GM10248 (cell line): ENCODE measurements around the gene NLRP7.
"Not testable (repeated sequence)": the region's sequence is repeated elsewhere in the genome, so short reads cannot be mapped to it uniquely, and the experiment has no call there.

Experiments used
- CTCF ChIA-PET: fragments of 300-600 bp; sonication (Branson Sonifier 250); formaldehyde crosslinking; extraction: SDS; loops from one replicate; lab custom pipeline; 2021; ENCODE audit warnings: antibody characterized with exemption; lab: Yijun Ruan, JAX
- POLR2A ChIA-PET: fragments of 350-650 bp; sonication (Branson Sonifier 250); formaldehyde crosslinking; extraction: SDS; loops from one replicate; lab custom pipeline; 2020; ENCODE audit warnings: antibody characterized with exemption; lab: Yijun Ruan, JAX
- DNase-seq: peaks from one replicate; pipeline ENCODE4 v3.0.0; 2012; ENCODE audit errors: extremely low spot score
- TF ChIP-seq, protein P1 (sequence below): IDR thresholded peaks from 2 replicates; pipeline ENCODE4 v1.5.1; 2012; ENCODE audit warnings: mild to moderate bottlenecking, low read depth; ENCODE audit errors: extremely low read depth, missing control alignments, control extremely low read depth

Gene NLRP7

DNA sequence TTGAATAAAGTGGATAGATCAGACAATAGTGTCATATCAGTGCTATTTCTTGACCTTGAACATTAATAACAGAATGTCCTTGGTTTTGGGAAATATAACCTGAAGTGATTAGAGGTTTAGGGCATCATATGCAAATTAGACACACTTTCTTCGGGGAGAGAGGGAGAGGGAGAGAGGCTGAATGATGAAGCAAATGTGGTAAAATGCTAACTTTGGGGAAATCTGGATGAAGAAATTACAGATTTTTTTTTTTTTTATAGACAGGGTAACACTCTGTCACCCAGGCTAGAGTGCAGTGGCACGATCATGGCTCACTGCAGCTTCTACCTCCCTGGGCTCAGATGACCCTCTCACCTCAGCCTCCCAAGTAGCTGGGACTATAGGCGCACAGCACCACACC lies 45.3 kb downstream of the NLRP7 start:
- ChIA-PET CTCF (no interaction called here), POLR2A (no interaction called here)
- no peak for DNase-seq
- TF ChIP-seq, protein P1, sequence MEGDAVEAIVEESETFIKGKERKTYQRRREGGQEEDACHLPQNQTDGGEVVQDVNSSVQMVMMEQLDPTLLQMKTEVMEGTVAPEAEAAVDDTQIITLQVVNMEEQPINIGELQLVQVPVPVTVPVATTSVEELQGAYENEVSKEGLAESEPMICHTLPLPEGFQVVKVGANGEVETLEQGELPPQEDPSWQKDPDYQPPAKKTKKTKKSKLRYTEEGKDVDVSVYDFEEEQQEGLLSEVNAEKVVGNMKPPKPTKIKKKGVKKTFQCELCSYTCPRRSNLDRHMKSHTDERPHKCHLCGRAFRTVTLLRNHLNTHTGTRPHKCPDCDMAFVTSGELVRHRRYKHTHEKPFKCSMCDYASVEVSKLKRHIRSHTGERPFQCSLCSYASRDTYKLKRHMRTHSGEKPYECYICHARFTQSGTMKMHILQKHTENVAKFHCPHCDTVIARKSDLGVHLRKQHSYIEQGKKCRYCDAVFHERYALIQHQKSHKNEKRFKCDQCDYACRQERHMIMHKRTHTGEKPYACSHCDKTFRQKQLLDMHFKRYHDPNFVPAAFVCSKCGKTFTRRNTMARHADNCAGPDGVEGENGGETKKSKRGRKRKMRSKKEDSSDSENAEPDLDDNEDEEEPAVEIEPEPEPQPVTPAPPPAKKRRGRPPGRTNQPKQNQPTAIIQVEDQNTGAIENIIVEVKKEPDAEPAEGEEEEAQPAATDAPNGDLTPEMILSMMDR, result no peak

GRCh38 chr19:54901153-54901552 lies 46.2 kb downstream of the NLRP7 start:
- CTCF ChIA-PET, POLR2A ChIA-PET: not testable (repeated sequence)

DNA sequence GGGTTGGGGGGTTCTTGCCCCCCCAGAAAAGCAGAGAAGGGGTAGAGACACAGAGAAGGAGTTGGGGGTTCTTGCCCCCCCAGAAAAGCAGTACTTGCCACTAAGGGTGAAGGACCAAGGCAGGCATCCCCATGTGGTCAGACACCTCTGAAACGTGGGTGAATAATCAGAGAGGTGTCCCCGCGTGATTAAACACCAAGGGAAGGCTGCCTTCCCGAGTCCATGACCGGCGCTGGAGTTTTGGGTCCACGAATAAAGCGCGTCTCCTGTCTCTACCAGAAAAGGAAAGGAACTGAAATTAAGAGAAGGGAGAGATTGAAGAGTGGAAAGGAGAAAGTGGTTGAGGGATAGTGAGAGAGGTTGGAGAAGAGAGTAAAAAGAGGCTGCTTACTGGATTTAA lies 47.7 kb downstream of the NLRP7 start:
- POLR2A ChIA-PET, DNase-seq, CTCF ChIA-PET: not testable (repeated sequence)

More at GRCh38 chr19:54901153-54901552, 46.2 kb downstream of the NLRP7 start:
- DNase-seq, result not testable (repeated sequence)

DNA sequence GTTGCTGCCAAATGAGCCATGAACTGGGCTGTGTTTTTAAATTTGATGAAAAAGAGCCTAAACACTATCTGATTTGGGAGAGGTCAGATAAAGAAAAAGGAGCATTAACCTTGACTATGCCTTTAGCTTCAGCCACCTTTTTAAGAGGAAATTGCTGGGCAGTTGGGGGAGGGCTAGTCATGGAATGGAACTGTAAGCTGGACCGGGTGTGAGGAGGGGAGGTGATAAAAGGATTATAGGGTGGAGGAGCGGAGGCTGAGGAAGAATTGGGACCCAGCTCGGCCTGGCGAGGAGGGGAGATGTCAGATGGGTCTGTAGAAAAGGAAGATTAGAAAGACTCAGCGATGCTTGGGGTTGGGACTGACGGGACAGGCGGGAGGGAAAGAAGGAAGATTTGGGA lies 48.6 kb downstream of the NLRP7 start:
- DNase-seq, POLR2A ChIA-PET, CTCF ChIA-PET: not testable (repeated sequence)

DNA sequence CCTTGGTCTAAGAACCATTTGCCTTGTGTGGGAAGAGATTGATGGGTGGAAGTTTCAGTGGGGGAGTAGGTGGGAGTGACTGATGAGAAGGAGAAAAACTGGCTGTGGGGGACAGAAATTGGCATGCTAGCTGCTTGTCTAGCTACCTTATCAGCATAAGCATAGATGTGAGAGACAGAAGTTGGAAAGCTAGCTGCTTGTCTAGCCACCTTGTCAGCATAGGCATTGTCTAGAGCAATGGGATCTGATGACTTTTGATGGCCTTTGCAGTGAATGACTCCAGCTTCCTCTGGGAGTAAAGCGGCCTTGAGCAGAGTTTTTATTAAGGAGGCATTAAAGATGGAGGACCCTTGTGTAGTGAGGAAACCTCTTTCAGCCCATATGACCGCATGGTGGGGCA lies 51.3 kb downstream of the NLRP7 start:
- CTCF ChIA-PET, result no interaction called here
- DNase-seq, result no peak
- TF ChIP-seq, protein P1, result no peak
- POLR2A ChIA-PET, result no interaction called here

DNA sequence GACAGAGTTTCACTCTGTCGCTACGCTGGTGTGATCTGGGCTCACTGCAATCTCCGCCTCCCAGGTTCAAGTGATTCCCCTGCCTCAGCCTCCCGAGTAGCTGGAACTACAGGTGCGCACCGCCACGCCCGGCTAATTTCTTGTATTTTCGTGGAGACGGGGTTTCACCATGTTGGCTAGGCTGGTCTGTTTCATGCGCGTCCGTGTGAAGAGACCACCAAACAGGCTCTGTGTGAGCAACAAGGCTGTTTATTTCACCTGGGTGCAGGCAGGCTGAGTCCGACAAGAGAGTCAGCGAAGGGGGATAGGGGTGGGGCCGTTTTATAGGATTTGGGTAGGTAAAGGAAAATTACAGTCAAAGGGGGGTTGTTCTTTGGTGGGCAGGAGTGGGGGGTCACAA lies 53.2 kb downstream of the NLRP7 start:
- DNase-seq, POLR2A ChIA-PET: not testable (repeated sequence)
- CTCF ChIA-PET, result interaction anchor here (0.9 to 1.1 kb wide), 2 partner anchors 13 to 26 kb away, joined by 3 read pairs; no protein-coding TSS in a partner anchor

DNA sequence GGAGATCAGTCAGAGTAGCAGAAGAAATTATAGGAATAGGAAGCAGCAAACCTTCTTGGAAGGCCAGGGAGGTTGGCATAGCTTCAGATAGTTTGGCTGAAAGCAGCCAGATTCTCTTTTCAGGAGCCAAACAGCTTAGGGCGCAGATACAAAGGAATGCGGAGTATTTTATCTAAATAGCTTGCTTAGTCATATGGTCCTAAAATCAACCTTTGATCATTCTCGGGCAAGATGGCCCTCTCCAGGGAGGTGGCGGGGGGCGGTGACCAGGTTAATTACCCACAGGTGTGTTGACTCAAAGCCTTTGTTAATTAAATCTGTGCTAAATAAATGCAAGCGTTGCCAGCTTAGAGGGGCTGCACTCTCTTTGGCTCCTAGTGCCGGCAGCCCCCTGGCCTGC lies 53.9 kb downstream of the NLRP7 start:
- ChIA-PET POLR2A (no interaction called here), CTCF (interaction anchor here (0.9 to 1.1 kb wide), 2 partner anchors 12 to 27 kb away, joined by 3 read pairs; no protein-coding TSS in a partner anchor)
- TF ChIP-seq, protein P1, result no peak
- no peak for DNase-seq

DNA sequence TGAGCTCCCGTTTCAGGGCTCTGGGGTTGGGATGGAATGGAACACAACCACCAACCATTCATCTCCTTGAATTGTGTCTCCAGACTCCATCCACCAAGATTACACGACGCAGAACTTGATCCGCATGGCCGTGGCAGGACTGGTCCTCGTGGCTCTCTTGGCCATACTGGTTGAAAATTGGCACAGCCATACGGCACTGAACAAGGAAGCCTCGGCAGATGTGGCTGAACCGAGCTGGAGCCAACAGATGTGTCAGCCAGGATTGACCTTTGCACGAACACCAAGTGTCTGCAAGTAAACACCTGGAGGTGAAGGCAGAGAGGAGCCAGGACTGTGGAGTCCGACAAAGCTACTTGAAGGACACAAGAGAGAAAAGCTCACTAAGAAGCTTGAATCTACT lies 57.8 kb downstream of the NLRP7 start:
- CTCF ChIA-PET, result interaction anchor here (1.3 kb wide), 1 partner anchor 528 kb away, joined by 3 read pairs; no protein-coding TSS in a partner anchor
- TF ChIP-seq, protein P1, result no peak
- POLR2A ChIA-PET, result no interaction called here
- DNase-seq, result no peak

DNA sequence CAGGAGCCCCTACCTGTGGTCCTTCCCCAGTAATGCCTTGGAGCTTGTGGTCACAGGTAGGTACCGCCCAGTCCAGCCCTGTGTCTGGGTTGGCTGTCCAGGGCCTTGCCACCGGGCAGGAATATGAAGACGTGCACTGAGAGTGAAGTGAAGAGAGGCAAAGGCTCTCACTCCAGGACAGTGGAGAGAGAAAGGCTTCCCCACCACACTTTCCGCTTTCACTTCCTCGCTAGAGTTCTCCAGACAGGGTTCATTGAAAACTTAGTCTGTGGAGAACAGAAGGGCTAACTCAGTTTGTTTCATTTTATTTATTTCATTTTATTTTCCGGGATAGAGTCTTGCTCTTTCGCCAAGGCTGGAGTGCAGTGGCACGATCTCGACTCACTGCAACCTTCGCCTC lies 59.1 kb downstream of the NLRP7 start:
- TF ChIP-seq, protein P1, result no peak
- ChIA-PET CTCF (no interaction called here), POLR2A (no interaction called here)
- DNase-seq, result no peak
